Measurements from ENCODE around the gene CHRNA7.

DNA sequence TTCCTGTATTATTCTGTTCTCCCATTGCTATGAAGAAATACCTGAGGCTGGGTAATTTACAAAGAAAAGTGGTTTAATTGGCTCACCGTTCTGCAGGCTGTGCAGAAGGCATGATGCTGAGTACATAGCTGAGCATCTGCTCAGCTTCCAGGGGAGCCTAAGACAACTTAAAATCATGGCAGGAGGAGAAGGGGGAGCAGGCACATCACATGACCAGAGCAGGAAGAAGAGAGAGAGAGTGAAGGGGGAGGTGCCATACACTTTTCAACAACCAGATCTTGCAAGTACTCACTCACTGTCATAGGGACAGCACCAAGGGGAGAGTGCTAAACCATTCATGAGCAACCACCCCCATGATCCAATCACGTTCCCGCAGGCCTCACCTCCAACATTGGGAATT is 188.4 kb downstream of the CHRNA7 start:
- TF ChIP-seq, protein P1, sequence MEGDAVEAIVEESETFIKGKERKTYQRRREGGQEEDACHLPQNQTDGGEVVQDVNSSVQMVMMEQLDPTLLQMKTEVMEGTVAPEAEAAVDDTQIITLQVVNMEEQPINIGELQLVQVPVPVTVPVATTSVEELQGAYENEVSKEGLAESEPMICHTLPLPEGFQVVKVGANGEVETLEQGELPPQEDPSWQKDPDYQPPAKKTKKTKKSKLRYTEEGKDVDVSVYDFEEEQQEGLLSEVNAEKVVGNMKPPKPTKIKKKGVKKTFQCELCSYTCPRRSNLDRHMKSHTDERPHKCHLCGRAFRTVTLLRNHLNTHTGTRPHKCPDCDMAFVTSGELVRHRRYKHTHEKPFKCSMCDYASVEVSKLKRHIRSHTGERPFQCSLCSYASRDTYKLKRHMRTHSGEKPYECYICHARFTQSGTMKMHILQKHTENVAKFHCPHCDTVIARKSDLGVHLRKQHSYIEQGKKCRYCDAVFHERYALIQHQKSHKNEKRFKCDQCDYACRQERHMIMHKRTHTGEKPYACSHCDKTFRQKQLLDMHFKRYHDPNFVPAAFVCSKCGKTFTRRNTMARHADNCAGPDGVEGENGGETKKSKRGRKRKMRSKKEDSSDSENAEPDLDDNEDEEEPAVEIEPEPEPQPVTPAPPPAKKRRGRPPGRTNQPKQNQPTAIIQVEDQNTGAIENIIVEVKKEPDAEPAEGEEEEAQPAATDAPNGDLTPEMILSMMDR (IDR thresholded peaks at IDR 0.05; ENCODE audit: control extremely low read depth in 1 of 3, insufficient read depth in 1 of 3, low read depth in 1 of 3, low read length in 3 of 3) = no peak
- TF ChIP-seq SP2 (IDR thresholded peaks at IDR 0.05; ENCODE audit: low read length) = no peak
- TF ChIP-seq CHD1 (IDR thresholded peaks at IDR 0.05; ENCODE audit: low read depth, low read length) = no peak
- TF ChIP-seq HDAC2 (IDR thresholded peaks at IDR 0.05; ENCODE audit: borderline replicate concordance in 1 of 2, low read depth in 2 of 2, low read length in 2 of 2) = no peak
- TF ChIP-seq SUZ12 (IDR thresholded peaks at IDR 0.05; ENCODE audit: low read length) = no peak
- TF ChIP-seq CHD2 (IDR thresholded peaks at IDR 0.05; ENCODE audit: low read length) = no peak
- no peak for TF ChIP-seq RAD21 (IDR thresholded peaks at IDR 0.05 in 1 of 2, conservative IDR thresholded peaks at IDR 0.05 in 1 of 2; ENCODE audit: low read depth in 2 of 2, low read length in 2 of 2)
- TF ChIP-seq TAF1 (IDR thresholded peaks at IDR 0.05; ENCODE audit: low read depth, low read length) = no peak
- TF ChIP-seq TEAD4 (IDR thresholded peaks at IDR 0.05; ENCODE audit: low read depth, low read length) = no peak

All from H1 (cell line).